Measurements from ENCODE around the gene SH3PXD2A.

Gene SH3PXD2A

GRCh38 chr10:103626178-103626577 is 229.2 kb downstream of the SH3PXD2A start:
- no peaks in the 10 kb centered on the region for H3K4me1 ChIP-seq
- no peaks in the 10 kb centered on the region for H3K9me3 ChIP-seq (ENCODE audit: control insufficient read depth, low read length)
- H3K27me3 ChIP-seq (ENCODE audit: control insufficient read depth, insufficient read depth, low read length): no peaks in the 10 kb centered on the region
- H2AFZ ChIP-seq: no peak overlapping the region
- H3K27ac ChIP-seq: no peak overlapping the region
- no peaks in the 10 kb centered on the region for H3K79me2 ChIP-seq
- no peak overlapping the region for H3K4me3 ChIP-seq (ENCODE audit: low read depth, low read length)
- TF ChIP-seq CTCF (IDR thresholded peaks at IDR 0.05): no peak
- no peak overlapping the region for H3K4me2 ChIP-seq (ENCODE audit: low read length)
- H3K9ac ChIP-seq: no peak overlapping the region
- H3K36me3 ChIP-seq (ENCODE audit: control insufficient read depth, insufficient read depth, low read length): no peaks in the 10 kb centered on the region

- no peaks in the 10 kb centered on the region for H3K27me3 ChIP-seq (ENCODE audit: control insufficient read depth, insufficient read depth, low read length)
- TF ChIP-seq CTCF (IDR thresholded peaks at IDR 0.05): no peak
- H3K36me3 ChIP-seq (ENCODE audit: control insufficient read depth, insufficient read depth, low read length): no peaks in the 10 kb centered on the region
- H3K4me2 ChIP-seq (ENCODE audit: low read length): no peak overlapping the region
- no peaks in the 10 kb centered on the region for H3K79me2 ChIP-seq
- H3K27ac ChIP-seq: no peak overlapping the region
- H3K9me3 ChIP-seq (ENCODE audit: control insufficient read depth, low read length): no peaks in the 10 kb centered on the region
- H3K9ac ChIP-seq: no peak overlapping the region
- H3K4me1 ChIP-seq: peaks cover 21% of the 10 kb centered on the region
- no peak overlapping the region for H3K4me3 ChIP-seq (ENCODE audit: low read depth, low read length)
- no peak overlapping the region for H2AFZ ChIP-seq
These were observed 232.3 kb downstream of the SH3PXD2A start for GRCh38 chr10:103622935-103623574.

- Histone ChIP-seq H3K36me3 (ENCODE audit: control insufficient read depth, insufficient read depth, low read length) (no peaks in the 10 kb centered on the region), H3K9ac (no peak overlapping the region), H3K27ac (no peak overlapping the region), H3K4me2 (ENCODE audit: low read length) (no peak overlapping the region), H2AFZ (no peak overlapping the region), H3K79me2 (no peaks in the 10 kb centered on the region), H3K27me3 (ENCODE audit: control insufficient read depth, insufficient read depth, low read length) (no peaks in the 10 kb centered on the region), H3K9me3 (ENCODE audit: control insufficient read depth, low read length) (no peaks in the 10 kb centered on the region), H3K4me1 (peaks cover 29% of the 10 kb centered on the region), H3K4me3 (ENCODE audit: low read depth, low read length) (no peak overlapping the region)
- no peak for TF ChIP-seq CTCF (IDR thresholded peaks at IDR 0.05)
These were observed 233.1 kb downstream of the SH3PXD2A start for GRCh38 chr10:103622286-103622685.

- Histone ChIP-seq H3K4me2 (ENCODE audit: low read length) (no peak overlapping the region), H3K9me3 (ENCODE audit: control insufficient read depth, low read length) (no peaks in the 10 kb centered on the region), H3K4me1 (peaks cover 34% of the 10 kb centered on the region), H3K27me3 (ENCODE audit: control insufficient read depth, insufficient read depth, low read length) (no peaks in the 10 kb centered on the region), H3K36me3 (ENCODE audit: control insufficient read depth, insufficient read depth, low read length) (no peaks in the 10 kb centered on the region), H3K79me2 (no peaks in the 10 kb centered on the region), H2AFZ (no peak overlapping the region), H3K27ac (no peak overlapping the region), H3K9ac (no peak overlapping the region), H3K4me3 (ENCODE audit: low read depth, low read length) (no peak overlapping the region)
- no peak for TF ChIP-seq CTCF (IDR thresholded peaks at IDR 0.05)
These were observed 233.6 kb downstream of the SH3PXD2A start for GRCh38 chr10:103621783-103622125.

Data from parathyroid adenoma (tissue), 2 donors.